A549 (cell line): ENCODE measurements around the gene SH3RF2.

Experiments used
- TF ChIP-seq, protein P1 (sequence below): IDR thresholded peaks from 2 replicates; pipeline ENCODE4 v1.6.1; 2012
- TF ChIP-seq, protein P2 (sequence below): fragments of >200 bp; sonication (Bioruptor Twin); formaldehyde crosslinking; IDR thresholded peaks from 3 replicates; pipeline ENCODE4 v1.5.1; 2016

DNA sequence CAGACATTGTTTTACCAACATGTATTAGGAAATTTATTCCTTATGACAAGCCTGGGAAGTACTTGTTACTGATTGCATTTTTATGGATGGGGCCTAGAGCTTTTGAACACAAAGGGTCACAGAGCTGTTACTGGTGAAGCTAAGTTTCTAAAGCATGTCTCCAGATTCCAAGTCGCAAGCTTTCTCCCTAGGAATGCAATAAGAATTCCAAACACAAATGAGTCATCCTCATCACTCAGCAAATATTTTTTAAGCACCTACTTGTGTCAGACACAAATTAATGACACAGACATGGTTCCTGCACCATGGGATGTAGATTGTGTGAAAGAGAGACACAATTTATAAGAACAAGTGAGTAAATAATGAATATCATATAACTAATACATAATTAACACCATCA, 11.0 kb upstream of the SH3RF2 start:
- TF ChIP-seq, protein P1, sequence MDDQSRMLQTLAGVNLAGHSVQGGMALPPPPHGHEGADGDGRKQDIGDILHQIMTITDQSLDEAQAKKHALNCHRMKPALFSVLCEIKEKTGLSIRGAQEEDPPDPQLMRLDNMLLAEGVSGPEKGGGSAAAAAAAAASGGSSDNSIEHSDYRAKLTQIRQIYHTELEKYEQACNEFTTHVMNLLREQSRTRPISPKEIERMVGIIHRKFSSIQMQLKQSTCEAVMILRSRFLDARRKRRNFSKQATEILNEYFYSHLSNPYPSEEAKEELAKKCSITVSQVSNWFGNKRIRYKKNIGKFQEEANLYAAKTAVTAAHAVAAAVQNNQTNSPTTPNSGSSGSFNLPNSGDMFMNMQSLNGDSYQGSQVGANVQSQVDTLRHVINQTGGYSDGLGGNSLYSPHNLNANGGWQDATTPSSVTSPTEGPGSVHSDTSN = no peak
- TF ChIP-seq, protein P2, sequence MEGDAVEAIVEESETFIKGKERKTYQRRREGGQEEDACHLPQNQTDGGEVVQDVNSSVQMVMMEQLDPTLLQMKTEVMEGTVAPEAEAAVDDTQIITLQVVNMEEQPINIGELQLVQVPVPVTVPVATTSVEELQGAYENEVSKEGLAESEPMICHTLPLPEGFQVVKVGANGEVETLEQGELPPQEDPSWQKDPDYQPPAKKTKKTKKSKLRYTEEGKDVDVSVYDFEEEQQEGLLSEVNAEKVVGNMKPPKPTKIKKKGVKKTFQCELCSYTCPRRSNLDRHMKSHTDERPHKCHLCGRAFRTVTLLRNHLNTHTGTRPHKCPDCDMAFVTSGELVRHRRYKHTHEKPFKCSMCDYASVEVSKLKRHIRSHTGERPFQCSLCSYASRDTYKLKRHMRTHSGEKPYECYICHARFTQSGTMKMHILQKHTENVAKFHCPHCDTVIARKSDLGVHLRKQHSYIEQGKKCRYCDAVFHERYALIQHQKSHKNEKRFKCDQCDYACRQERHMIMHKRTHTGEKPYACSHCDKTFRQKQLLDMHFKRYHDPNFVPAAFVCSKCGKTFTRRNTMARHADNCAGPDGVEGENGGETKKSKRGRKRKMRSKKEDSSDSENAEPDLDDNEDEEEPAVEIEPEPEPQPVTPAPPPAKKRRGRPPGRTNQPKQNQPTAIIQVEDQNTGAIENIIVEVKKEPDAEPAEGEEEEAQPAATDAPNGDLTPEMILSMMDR = no peak
